HG03039 (cell line): Measurements from ENCODE around the gene GTPBP2.

Source experiments
- ATAC-seq: cut with Tn5 transposase; IDR thresholded peaks from one replicate; pipeline ENCODE4 v1.9.1; 2021; ENCODE audit warnings: mild to moderate bottlenecking, moderate library complexity; ENCODE audit not compliant: unreplicated experiment

The GTPBP2 gene

GRCh38 chr6:43582911-43583310 lies 46.2 kb downstream of the GTPBP2 start:
- no peak for ATAC-seq

GRCh38 chr6:43579171-43579570 lies 49.9 kb downstream of the GTPBP2 start:
- ATAC-seq = no peak

GRCh38 chr6:43578748-43579147 lies 50.3 kb downstream of the GTPBP2 start:
- no peak for ATAC-seq

- peak; percentile 90 for ATAC-seq
These were observed 53.1 kb downstream of the GTPBP2 start, which contains the start of the genes POLH and XPO5 for GRCh38 chr6:43575772-43576551. Gene POLH (plus strand): TSS chr6:43576185. CDS start chr6:43582320, 6,135 bp downstream. Gene XPO5 (minus strand): TSS chr6:43576038. CDS start chr6:43575864, 174 bp downstream.

- ATAC-seq = peak; percentile 34
These were observed 53.8 kb downstream of the GTPBP2 start for GRCh38 chr6:43575105-43575771.

GRCh38 chr6:43572015-43572414 lies 57.0 kb downstream of the GTPBP2 start:
- ATAC-seq = no peak

- ATAC-seq = no peak
These were observed 58.1 kb downstream of the GTPBP2 start for GRCh38 chr6:43570876-43571441.
